Mesenchymal stem cell (in vitro differentiated cells and primary cell): ENCODE data around the gene S100A10.

ENCODE experiments used
- DNase-seq: peaks from one replicate; pipeline ENCODE4 v3.0.0-alpha.2; 2013
- H2AFZ ChIP-seq: one replicate; pipeline ENCODE4 v1.6.1; 2013; ENCODE audit warnings: low read depth, mild to moderate bottlenecking, control low read depth, inconsistent platforms, low read length, moderate library complexity
- H2AK5ac ChIP-seq: 2 replicates; pipeline ENCODE4 v1.6.1; 2013; ENCODE audit warnings: low read length, moderate library complexity, mild to moderate bottlenecking, inconsistent platforms; ENCODE audit not compliant: severe bottlenecking
- H2BK120ac ChIP-seq: one replicate; pipeline ENCODE4 v1.6.1; 2013; ENCODE audit warnings: low read depth, mild to moderate bottlenecking, inconsistent platforms, low read length, moderate library complexity
- H2BK12ac ChIP-seq, 2 experiments: one replicate each; pipeline ENCODE4 v1.6.1; 2013; ENCODE audit warnings: inconsistent platforms in 2 of 2, low read length in 2 of 2, mild to moderate bottlenecking in 2 of 2, moderate library complexity in 2 of 2, control low read depth in 1 of 2
- H2BK15ac ChIP-seq: one replicate; pipeline ENCODE4 v1.6.1; 2013; ENCODE audit warnings: mild to moderate bottlenecking, low read depth, inconsistent platforms; ENCODE audit not compliant: poor library complexity, severe bottlenecking
- H2BK5ac ChIP-seq: 2 replicates; pipeline ENCODE4 v1.6.1; 2013; ENCODE audit warnings: low read depth, mild to moderate bottlenecking, low read length, control low read depth, inconsistent platforms; ENCODE audit not compliant: poor library complexity, severe bottlenecking
- H3K14ac ChIP-seq, 2 experiments: one replicate each; pipeline ENCODE4 v1.6.1; 2013; ENCODE audit warnings: inconsistent platforms in 2 of 2, low read length in 2 of 2, control low read depth in 1 of 2, mild to moderate bottlenecking in 1 of 2, moderate library complexity in 1 of 2
- H3K18ac ChIP-seq, 2 experiments: one replicate each; pipeline ENCODE4 v1.6.1; 2013; ENCODE audit warnings: inconsistent platforms in 2 of 2, low read length in 2 of 2, control low read depth in 1 of 2, low read depth in 1 of 2, mild to moderate bottlenecking in 1 of 2
- H3K23ac ChIP-seq, 2 experiments: one replicate each; pipeline ENCODE4 v1.6.1; 2013; ENCODE audit warnings: inconsistent platforms in 2 of 2, low read length in 2 of 2, mild to moderate bottlenecking in 2 of 2, moderate library complexity in 2 of 2, control low read depth in 1 of 2
- H3K27ac ChIP-seq: 2 replicates; pipeline ENCODE4 v1.5.1; 2013; ENCODE audit warnings: mild to moderate bottlenecking, moderate library complexity, low read length, control low read depth, inconsistent platforms; ENCODE audit not compliant: poor library complexity, severe bottlenecking
- H3K27me3 ChIP-seq, 2 experiments: 2 replicates each; pipeline versions ENCODE4 v1.6.1 to v1.7.0; 2013; ENCODE audit warnings: low read length in 2 of 2, mild to moderate bottlenecking in 2 of 2, moderate library complexity in 2 of 2, control low read depth in 1 of 2, inconsistent platforms in 1 of 2; ENCODE audit not compliant: control insufficient read depth in 1 of 2, insufficient read depth in 1 of 2
- H3K36me3 ChIP-seq, 2 experiments: 2 replicates each; pipeline versions ENCODE4 v1.6.1 to v1.7.0; 2013; ENCODE audit warnings: low read length in 2 of 2, control low read depth in 1 of 2, inconsistent platforms in 1 of 2, low read depth in 1 of 2, mild to moderate bottlenecking in 1 of 2; ENCODE audit not compliant: insufficient read depth in 2 of 2, control insufficient read depth in 1 of 2
- H3K4ac ChIP-seq, 2 experiments: one replicate each; pipeline ENCODE4 v1.6.1; 2013; ENCODE audit warnings: inconsistent platforms in 2 of 2, low read length in 2 of 2, mild to moderate bottlenecking in 2 of 2, moderate library complexity in 2 of 2, control low read depth in 1 of 2, low read depth in 1 of 2
- H3K4me1 ChIP-seq: 2 replicates; pipeline ENCODE4 v1.6.1; 2013; ENCODE audit warnings: low read depth, low read length, control low read depth; ENCODE audit not compliant: control insufficient read depth, insufficient read depth
- H3K4me2 ChIP-seq: 2 replicates; pipeline ENCODE4 v1.6.1; 2013; ENCODE audit warnings: low read length, mild to moderate bottlenecking, inconsistent platforms; ENCODE audit not compliant: poor library complexity, severe bottlenecking
- H3K4me3 ChIP-seq, 2 experiments: 2 replicates each; pipeline versions ENCODE4 v1.5.1 to v1.7.0; 2013; ENCODE audit warnings: low read length in 2 of 2, mild to moderate bottlenecking in 2 of 2, control low read depth in 1 of 2, low read depth in 1 of 2; ENCODE audit not compliant: insufficient read depth in 1 of 2
- H3K79me1 ChIP-seq: replicated peaks from 2 replicates; pipeline ENCODE4 v1.6.1; 2013; ENCODE audit warnings: mild to moderate bottlenecking, control low read depth, low read length, inconsistent platforms; ENCODE audit not compliant: poor library complexity, severe bottlenecking
- H3K9ac ChIP-seq: 2 replicates; pipeline ENCODE4 v1.7.0; 2013; ENCODE audit warnings: mild to moderate bottlenecking, low read length, moderate library complexity
- H3K9me3 ChIP-seq: 2 replicates; pipeline ENCODE4 v1.7.0; 2013; ENCODE audit warnings: mild to moderate bottlenecking, low read length; ENCODE audit not compliant: control insufficient read depth
- H4K8ac ChIP-seq: one replicate; pipeline ENCODE4 v1.6.1; 2013; ENCODE audit warnings: inconsistent platforms, mild to moderate bottlenecking, low read length, moderate library complexity
- H4K91ac ChIP-seq: one replicate; pipeline ENCODE4 v1.6.1; 2013; ENCODE audit warnings: mild to moderate bottlenecking, low read length, inconsistent platforms
- WGBS: methylation state at CpG from one replicate; pipeline ENCODE4 v1.1.7; 2013; ENCODE audit warnings: mixed read lengths; 5-methylcytosine and 5-hydroxymethylcytosine counted together

Gene S100A10

DNA sequence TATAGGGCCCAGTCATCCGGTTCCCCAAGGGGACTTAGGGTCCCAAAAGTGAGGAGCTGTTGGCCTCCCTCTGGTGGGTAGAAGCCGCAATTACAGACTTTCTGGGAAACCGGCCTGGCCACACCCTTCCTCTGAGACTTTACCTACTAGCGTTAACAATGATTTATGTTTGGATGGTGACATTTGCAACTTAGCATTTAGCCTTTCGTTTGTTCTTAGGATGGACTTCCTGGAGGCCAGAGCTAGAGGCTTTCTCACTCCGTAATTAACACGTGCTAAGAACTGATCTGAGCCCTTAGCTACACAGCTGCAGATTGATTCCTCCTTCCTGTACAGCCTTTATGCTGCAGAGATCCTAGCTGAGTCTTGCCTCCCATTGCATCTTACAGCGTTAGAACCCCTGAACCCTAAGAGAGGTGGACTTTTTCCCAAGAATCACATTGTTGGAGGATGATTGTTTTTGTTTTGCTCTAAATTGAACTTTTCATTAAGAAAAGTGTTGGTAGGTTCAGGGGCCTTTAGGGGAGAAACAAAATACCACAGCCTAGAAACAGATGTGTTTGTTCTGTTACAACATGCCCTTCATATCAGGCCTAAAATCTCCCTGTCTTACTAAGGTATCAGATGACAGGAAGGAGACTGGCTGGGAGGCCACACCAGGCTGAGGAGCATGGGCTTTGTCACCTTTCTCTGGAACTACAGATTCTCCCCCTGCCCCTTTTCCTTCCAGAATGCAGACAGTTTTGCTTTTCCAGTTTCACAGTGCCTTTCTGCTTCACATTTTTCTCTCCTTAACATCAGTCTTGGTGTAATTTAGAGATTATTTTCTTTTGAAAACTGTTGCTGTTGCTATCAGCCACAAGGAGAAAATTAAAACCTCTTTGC is 41.2 kb upstream of the S100A10 start:
- no peak overlapping the region for H2AFZ ChIP-seq
- 4% methylated on average over 5 of the region's 8 CpGs for WGBS
- H3K9ac ChIP-seq, result peak overlapping the region; percentile 100
- peak; percentile 86 for DNase-seq
- H3K4me3 ChIP-seq, result peak overlapping the region in 1 of 2 experiments; percentile 92
- peak overlapping the region in 1 of 2 experiments; percentile 94 for H3K14ac ChIP-seq
- H3K4ac ChIP-seq, result peak overlapping the region in 1 of 2 experiments; percentile 96
- no peak overlapping the region for H4K8ac ChIP-seq
- no peak overlapping the region for H2BK120ac ChIP-seq
- H3K23ac ChIP-seq, result peak overlapping the region in 1 of 2 experiments; percentile 75
- peak overlapping the region; percentile 76 for H3K4me2 ChIP-seq
- no peak overlapping the region for H2BK5ac ChIP-seq
- H2BK12ac ChIP-seq, result peak overlapping the region in 1 of 2 experiments; percentile 83
- H3K27ac ChIP-seq, result peak overlapping the region; percentile 95
- H3K18ac ChIP-seq, result peak overlapping the region; percentile 60 to 64
- peaks cover 3% of the 10 kb centered on the region for H3K4me1 ChIP-seq
- H4K91ac ChIP-seq, result peak overlapping the region; percentile 16
- peak overlapping the region; percentile 40 for H2AK5ac ChIP-seq
- H2BK15ac ChIP-seq, result no peak overlapping the region
- H3K36me3 ChIP-seq, result peaks cover 16 to 38% of the 10 kb centered on the region in 2 experiments
- H3K27me3 ChIP-seq, result peaks cover 0 to 2% of the 10 kb centered on the region in 2 experiments
- peaks cover 11% of the 10 kb centered on the region for H3K79me1 ChIP-seq
- no peaks in the 10 kb centered on the region for H3K9me3 ChIP-seq

DNA sequence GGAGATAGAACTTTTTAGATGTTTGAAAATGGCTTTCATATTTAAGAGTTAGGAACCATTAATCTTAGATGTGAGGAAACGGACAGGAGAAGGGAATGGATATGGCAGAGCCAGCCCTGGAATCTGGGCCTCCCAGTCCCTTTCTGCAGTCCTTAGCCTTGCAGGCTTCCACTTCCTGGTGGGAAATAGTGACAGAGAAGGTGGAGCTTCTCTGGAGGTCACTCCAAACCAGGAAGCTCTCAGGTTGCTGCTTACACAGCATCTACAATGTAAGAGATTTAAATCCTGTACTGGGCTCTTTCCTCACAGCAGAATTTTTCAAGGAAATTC is 40.6 kb upstream of the S100A10 start:
- Histone ChIP-seq H3K4me3 (peak overlapping the region in 1 of 2 experiments; percentile 92), H3K9ac (peak overlapping the region; percentile 100), H4K8ac (no peak overlapping the region), H2BK12ac (no peak overlapping the region), H3K79me1 (peaks cover 11% of the 10 kb centered on the region), H3K14ac (no peak overlapping the region), H2BK5ac (no peak overlapping the region), H3K27ac (peak overlapping the region; percentile 95), H2BK120ac (no peak overlapping the region), H4K91ac (no peak overlapping the region), H2AK5ac (no peak overlapping the region), H3K27me3 (no peaks in the 10 kb centered on the region), H3K4me1 (peaks cover 3% of the 10 kb centered on the region), H3K23ac (no peak overlapping the region), H3K18ac (no peak overlapping the region), H3K9me3 (no peaks in the 10 kb centered on the region), H3K36me3 (peaks cover 16 to 38% of the 10 kb centered on the region in 2 experiments), H3K4me2 (peak overlapping the region; percentile 76), H2BK15ac (no peak overlapping the region), H3K4ac (no peak overlapping the region), H2AFZ (no peak overlapping the region)
- 15% methylated on average over 1 of the region's 1 CpG for WGBS
- no peak for DNase-seq

DNA sequence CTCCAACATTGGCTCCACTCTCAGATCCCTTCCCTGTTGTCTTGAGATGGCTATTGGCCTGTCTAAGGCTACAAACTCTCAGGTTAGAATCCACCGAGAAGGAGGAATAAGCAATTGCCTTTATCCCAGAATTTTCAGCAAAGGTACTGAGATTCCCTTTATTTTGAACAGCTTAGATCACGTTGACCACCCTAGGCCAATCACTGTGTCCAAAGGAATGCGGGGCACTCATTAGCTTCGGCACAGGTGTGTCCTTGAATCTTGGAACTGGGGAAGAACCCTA is 36.2 kb upstream of the S100A10 start:
- DNase-seq, result no peak
- H3K23ac ChIP-seq, result no peak overlapping the region
- no peak overlapping the region for H2BK120ac ChIP-seq
- H3K9me3 ChIP-seq, result no peaks in the 10 kb centered on the region
- H2BK12ac ChIP-seq, result peak overlapping the region in 1 of 2 experiments; percentile 11
- H3K27me3 ChIP-seq, result peaks cover 0 to under 1% of the 10 kb centered on the region in 2 experiments
- peaks cover 16 to 38% of the 10 kb centered on the region in 2 experiments for H3K36me3 ChIP-seq
- no peak overlapping the region for H3K18ac ChIP-seq
- no peak overlapping the region for H3K4ac ChIP-seq
- H2AFZ ChIP-seq, result no peak overlapping the region
- peaks cover 10% of the 10 kb centered on the region for H3K79me1 ChIP-seq
- no peak overlapping the region for H2AK5ac ChIP-seq
- H3K4me2 ChIP-seq, result no peak overlapping the region
- H3K4me1 ChIP-seq, result no peaks in the 10 kb centered on the region
- H4K8ac ChIP-seq, result no peak overlapping the region
- no peak overlapping the region for H2BK15ac ChIP-seq
- H3K14ac ChIP-seq, result no peak overlapping the region
- H3K9ac ChIP-seq, result peak overlapping the region; percentile 42
- WGBS, result 100% methylated on average over 4 of the region's 4 CpGs
- no peak overlapping the region for H3K27ac ChIP-seq
- no peak overlapping the region for H3K4me3 ChIP-seq
- H2BK5ac ChIP-seq, result no peak overlapping the region
- H4K91ac ChIP-seq, result no peak overlapping the region

DNA sequence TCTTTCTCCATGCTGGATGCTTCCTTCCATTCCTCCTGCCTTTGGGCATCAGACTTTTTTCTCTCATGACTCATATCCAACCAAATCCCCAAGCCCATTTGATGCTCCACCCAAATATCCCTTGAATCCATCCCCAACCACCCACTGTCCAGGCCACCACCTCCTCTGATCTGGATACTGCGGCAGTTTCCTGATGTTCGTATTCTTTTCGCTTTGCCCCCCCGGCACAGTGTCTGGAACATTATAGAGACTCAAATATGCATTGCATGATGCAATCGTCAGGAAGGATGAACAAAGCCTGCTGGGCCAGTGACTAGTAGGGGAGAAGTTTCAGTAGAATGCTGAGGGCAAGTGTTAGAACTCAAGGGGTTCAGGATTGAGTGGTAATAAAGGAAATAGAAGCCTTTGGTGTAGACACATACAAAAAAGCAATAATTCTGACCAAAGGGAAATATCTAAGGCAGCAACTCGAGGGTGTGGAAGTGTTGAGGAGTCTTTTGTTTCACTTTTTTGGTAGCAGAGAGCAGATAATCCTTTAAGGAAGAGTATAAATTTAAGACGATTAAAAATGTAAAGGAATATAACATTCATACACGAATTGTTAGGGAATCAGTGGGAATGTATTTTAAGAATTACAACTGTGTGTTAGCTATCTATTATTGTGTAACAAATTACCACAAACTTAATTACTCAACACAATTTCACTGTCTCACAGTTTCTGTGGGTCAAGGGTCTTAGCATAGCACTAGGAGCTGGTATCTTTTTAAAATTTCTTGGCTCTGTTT is 35.7 kb upstream of the S100A10 start:
- H3K9me3 ChIP-seq, result no peaks in the 10 kb centered on the region
- peaks cover 16 to 38% of the 10 kb centered on the region in 2 experiments for H3K36me3 ChIP-seq
- H4K91ac ChIP-seq, result no peak overlapping the region
- H2BK5ac ChIP-seq, result no peak overlapping the region
- peak overlapping the region; percentile 24 for H2AFZ ChIP-seq
- H3K27ac ChIP-seq, result no peak overlapping the region
- H3K27me3 ChIP-seq, result peaks cover 0 to 4% of the 10 kb centered on the region in 2 experiments
- H3K4me3 ChIP-seq, result no peak overlapping the region
- H3K4me1 ChIP-seq, result no peaks in the 10 kb centered on the region
- peaks cover 10% of the 10 kb centered on the region for H3K79me1 ChIP-seq
- H3K23ac ChIP-seq, result no peak overlapping the region
- H3K9ac ChIP-seq, result peak overlapping the region; percentile 42
- WGBS, result 94% methylated on average over 6 of the region's 8 CpGs
- no peak overlapping the region for H2BK15ac ChIP-seq
- H4K8ac ChIP-seq, result no peak overlapping the region
- no peak overlapping the region for H3K18ac ChIP-seq
- no peak overlapping the region for H3K14ac ChIP-seq
- H2AK5ac ChIP-seq, result no peak overlapping the region
- no peak overlapping the region for H3K4ac ChIP-seq
- H3K4me2 ChIP-seq, result no peak overlapping the region
- peak; percentile 57 for DNase-seq
- H2BK120ac ChIP-seq, result no peak overlapping the region
- no peak overlapping the region for H2BK12ac ChIP-seq
